Stimulated activated effector memory CD8-positive, alpha-beta T cell treated with anti-CD3 and anti-CD28 coated beads, Interleukin-12 subunit alpha, Interleukin-12 subunit beta, amount 100 ng/mL, for 72 hours (primary cell): ENCODE measurements around the gene MRPS27.

Experiments
- ATAC-seq: fragments of 150-1000 bp; cut with Tn5 transposase; 2 replicates; pipeline ENCODE4 v1.10.0; 2021
- DNase-seq, 2 donors: peaks; one replicate each; pipeline ENCODE4 v3.0.0; 2021 to 2022; ENCODE audit warnings: low spot score in 2 of 2
- H3K27ac Mint-ChIP-seq: one replicate; pipeline ENCODE4 v1.8.0; 2022; ENCODE audit warnings: mild to moderate bottlenecking, mixed read lengths
- H3K36me3 Mint-ChIP-seq: one replicate; pipeline ENCODE4 v1.8.0; 2022; ENCODE audit warnings: mild to moderate bottlenecking, mixed read lengths
- H3K4me1 Mint-ChIP-seq: one replicate; pipeline ENCODE4 v1.8.0; 2022; ENCODE audit warnings: mixed read lengths
- H3K4me3 Mint-ChIP-seq: one replicate; pipeline ENCODE4 v1.8.0; 2022; ENCODE audit warnings: mild to moderate bottlenecking, mixed read lengths
- H3K9me3 Mint-ChIP-seq: one replicate; pipeline ENCODE4 v1.8.0; 2022; ENCODE audit warnings: mixed read lengths

Gene MRPS27

DNA sequence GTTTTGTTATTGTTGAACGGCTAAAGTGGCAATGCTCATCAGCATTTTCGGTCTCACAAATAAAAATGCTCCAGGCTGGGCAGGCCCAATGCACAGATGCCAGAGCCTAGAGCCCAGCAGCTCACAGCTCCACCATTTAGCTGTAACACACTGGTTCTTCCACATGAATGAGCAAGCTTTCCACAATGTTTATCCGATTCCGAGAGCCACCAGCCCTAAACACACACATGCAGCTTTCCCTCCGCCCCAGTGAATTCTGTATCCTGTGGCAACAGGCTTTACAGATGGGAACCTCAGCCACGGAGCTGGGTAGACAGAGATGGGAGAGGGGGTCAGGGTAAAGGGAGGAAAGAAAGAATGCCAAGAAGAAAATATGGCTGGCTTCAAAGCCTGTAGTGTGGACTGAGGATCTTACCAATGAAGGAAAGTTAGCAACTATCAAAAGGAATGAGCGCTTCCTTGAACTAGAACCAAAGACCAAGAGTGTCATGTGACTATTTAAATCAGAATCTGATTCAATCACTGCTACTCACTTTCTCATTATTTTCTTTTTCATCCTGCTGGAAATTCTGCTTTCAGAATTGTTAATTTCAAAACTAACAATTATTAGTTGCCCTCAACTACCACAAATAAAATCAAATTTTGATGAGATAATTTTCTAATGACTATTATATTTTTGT is 77.1 kb downstream of the MRPS27 start:
- H3K9me3 Mint-ChIP-seq, result no peaks in the 10 kb centered on the region
- H3K27ac Mint-ChIP-seq, result no peak overlapping the region
- peaks cover 5% of the 10 kb centered on the region for H3K36me3 Mint-ChIP-seq
- DNase-seq, result no peak
- H3K4me3 Mint-ChIP-seq, result no peak overlapping the region
- H3K4me1 Mint-ChIP-seq, result peaks cover 13% of the 10 kb centered on the region
- no peak for ATAC-seq

DNA sequence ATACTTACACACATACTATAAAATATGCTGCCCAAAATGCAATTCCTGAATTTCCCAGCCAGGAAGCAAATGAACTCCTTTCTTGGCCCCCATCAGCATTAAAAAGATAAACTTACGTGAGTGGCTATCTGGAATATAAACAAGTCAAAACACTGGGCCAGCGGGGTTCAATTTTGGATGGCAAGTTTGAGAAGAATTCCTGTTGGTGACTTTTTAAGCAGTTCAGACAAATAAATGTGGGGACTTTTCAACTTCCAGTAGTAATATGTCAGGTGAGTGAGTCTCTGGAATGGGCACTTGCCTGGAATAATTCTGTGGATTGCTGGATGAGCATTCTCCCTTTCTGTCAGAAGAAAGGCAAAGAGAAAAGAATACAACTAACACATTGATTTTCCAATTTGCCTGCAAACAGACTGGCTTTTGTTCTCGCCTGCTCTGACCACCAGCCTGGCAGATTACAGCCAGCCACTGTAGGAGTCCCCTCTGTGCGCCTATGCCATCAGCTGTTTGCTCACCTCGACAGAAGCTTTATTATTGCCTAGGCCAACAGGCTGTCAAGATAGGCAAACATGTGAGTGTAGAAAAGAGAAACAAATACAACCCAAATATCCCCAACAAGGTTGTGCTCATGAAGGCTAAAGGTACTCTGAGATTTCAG is 78.6 kb downstream of the MRPS27 start:
- Mint-ChIP-seq H3K9me3 (no peaks in the 10 kb centered on the region), H3K4me1 (peaks cover 17% of the 10 kb centered on the region), H3K36me3 (peaks cover 17% of the 10 kb centered on the region), H3K27ac (no peak overlapping the region), H3K4me3 (no peak overlapping the region)
- ATAC-seq (no peak), DNase-seq (no peak)

DNA sequence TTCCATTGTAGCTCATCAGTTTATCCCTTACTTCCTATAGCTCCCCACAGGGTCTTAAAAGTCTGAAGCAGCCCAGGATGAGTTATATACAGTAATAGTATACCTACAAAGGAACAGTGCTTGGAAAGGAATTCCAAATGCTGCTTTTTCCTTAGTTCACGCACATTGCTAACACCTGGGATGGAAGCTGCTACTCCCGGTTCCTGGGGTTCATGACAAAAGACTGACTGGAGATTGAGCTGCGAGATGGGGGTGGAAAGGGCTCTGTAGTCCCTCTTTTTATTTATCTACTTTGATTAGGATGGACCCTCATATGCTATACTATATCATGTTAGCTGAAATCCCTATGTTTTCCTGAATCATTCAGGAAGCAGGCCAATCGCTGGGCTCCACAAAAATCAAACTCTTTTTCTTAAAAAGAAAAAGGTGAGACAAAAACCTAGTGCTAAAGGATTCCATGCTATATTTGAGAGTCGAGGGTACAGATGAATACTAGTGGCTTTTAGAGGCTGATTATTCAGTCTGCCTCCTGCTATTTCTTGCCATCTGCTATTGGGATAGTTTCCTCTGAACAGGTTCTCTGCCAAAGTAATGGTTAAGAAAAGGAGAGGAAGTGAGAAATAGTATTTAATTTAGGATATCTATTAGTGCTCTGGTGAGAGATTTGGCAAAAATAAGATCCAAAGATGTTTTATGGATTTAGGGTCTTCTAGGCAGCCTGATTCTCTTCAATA is 81.2 kb downstream of the MRPS27 start:
- no peak overlapping the region for H3K27ac Mint-ChIP-seq
- no peaks in the 10 kb centered on the region for H3K9me3 Mint-ChIP-seq
- peaks cover 22% of the 10 kb centered on the region for H3K4me1 Mint-ChIP-seq
- ATAC-seq (no peak), DNase-seq (no peak)
- no peak overlapping the region for H3K4me3 Mint-ChIP-seq
- H3K36me3 Mint-ChIP-seq, result peaks cover 40% of the 10 kb centered on the region

DNA sequence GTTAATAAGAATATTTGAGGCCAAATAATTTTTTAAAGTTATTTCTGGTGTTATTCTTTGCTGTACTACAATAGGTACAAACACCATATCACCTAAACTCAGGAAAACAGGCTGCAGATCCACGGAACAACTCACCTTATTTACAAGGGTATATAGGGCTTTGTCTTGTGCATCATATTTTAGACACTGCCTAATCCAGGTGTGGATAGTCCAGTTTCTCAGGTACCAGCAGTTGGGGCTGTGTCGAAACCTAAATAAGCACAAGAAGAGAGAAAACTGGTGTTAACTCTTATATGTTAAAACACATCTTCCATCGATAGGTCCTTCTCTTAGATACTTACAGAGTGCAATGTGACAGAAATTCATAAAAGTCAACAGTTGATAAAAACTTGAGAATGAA is 82.2 kb downstream of the MRPS27 start:
- Mint-ChIP-seq H3K4me1 (peaks cover 27% of the 10 kb centered on the region), H3K4me3 (no peak overlapping the region), H3K27ac (no peak overlapping the region), H3K36me3 (peaks cover 49% of the 10 kb centered on the region), H3K9me3 (no peaks in the 10 kb centered on the region)
- DNase-seq (no peak), ATAC-seq (no peak)

DNA sequence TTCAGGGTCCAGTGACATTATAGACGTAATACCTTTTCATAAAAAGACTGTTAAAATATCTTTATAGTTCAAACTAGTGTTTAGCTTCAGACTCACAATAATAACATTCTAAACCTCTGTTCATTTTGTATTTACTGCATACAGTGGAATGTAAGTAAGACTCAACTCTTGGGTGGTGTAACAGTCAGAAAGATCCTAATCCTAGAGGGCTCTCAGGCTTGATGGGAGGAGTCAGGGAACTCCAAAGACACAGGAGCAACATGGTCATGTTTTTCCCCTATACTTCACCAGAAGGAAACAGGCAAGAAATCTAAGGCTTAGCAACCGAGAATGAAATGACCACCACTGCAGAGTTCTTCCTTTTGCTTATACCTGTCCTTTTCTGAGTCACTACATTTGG is 82.6 kb downstream of the MRPS27 start:
- no peak overlapping the region for H3K27ac Mint-ChIP-seq
- peaks cover 32% of the 10 kb centered on the region for H3K4me1 Mint-ChIP-seq
- H3K36me3 Mint-ChIP-seq, result peaks cover 54% of the 10 kb centered on the region
- no peaks in the 10 kb centered on the region for H3K9me3 Mint-ChIP-seq
- DNase-seq (no peak), ATAC-seq (no peak)
- H3K4me3 Mint-ChIP-seq, result no peak overlapping the region

DNA sequence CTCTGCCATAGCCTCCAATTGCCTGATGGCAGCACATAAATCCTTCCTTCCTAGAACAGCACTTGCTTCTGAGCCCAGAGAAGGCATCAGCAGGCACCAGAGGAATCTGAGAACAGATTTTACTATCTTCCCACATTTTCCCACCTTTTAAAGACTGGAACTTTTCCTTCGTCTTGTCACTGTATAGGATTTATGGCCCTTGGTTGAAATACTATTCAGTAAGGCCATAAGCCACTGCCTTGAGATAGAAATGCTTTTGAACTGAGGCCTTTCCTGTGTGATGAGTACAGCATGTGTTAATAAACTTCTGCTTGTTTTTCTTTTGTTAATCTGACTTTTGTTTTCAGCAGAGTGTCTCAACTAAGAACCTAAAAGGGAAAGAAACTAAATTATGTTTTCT is 84.3 kb downstream of the MRPS27 start:
- DNase-seq (no peak), ATAC-seq (no peak)
- H3K9me3 Mint-ChIP-seq, result no peaks in the 10 kb centered on the region
- H3K4me1 Mint-ChIP-seq, result peaks cover 36% of the 10 kb centered on the region
- peaks cover 65% of the 10 kb centered on the region for H3K36me3 Mint-ChIP-seq
- no peak overlapping the region for H3K27ac Mint-ChIP-seq
- H3K4me3 Mint-ChIP-seq, result no peak overlapping the region

DNA sequence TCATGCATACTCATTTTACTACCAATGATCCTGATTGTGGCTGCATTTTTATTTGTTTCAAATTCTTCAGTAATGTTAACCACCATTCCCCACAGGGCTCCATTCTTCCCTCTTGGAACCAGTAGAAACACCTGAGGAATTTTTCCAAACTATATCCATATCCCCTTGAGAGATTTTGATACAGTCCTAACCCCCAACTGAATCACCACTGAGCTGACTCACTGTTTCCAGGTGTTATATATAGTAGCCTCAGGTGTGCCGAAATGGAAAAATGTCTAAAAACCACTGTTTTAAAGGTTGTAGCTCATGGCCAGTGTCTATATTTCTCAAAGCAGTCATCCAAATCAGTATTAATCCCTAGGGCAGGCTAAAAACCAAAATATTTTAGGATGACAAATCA is 85.2 kb downstream of the MRPS27 start:
- Mint-ChIP-seq H3K4me3 (no peak overlapping the region), H3K36me3 (peaks cover 69% of the 10 kb centered on the region), H3K27ac (no peak overlapping the region), H3K9me3 (no peaks in the 10 kb centered on the region), H3K4me1 (peaks cover 36% of the 10 kb centered on the region)
- no peak for DNase-seq
- no peak for ATAC-seq

DNA sequence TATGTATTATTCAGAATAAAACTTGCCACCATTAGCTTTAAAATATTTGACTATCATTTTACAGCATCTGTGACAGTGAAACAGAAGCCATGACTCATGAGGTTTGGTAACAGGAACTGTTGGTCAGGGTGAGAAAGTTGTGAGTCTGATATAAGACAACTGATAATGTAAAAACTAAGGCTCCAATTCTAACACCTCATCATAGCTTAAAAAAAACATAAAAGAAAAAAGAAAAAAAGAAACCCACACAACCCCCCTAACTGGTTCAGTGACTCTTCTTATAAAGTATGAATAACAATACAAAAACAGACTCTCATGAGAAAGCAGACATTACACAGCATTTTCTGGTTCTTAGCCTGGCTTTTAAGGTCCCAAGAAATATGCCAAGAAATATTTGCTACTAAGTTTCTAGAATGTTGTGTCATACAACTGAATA is 85.8 kb downstream of the MRPS27 start:
- H3K9me3 Mint-ChIP-seq, result no peaks in the 10 kb centered on the region
- no peak overlapping the region for H3K4me3 Mint-ChIP-seq
- H3K4me1 Mint-ChIP-seq, result peaks cover 36% of the 10 kb centered on the region
- DNase-seq (no peak), ATAC-seq (peak; percentile 99)
- H3K36me3 Mint-ChIP-seq, result peaks cover 69% of the 10 kb centered on the region
- no peak overlapping the region for H3K27ac Mint-ChIP-seq

DNA sequence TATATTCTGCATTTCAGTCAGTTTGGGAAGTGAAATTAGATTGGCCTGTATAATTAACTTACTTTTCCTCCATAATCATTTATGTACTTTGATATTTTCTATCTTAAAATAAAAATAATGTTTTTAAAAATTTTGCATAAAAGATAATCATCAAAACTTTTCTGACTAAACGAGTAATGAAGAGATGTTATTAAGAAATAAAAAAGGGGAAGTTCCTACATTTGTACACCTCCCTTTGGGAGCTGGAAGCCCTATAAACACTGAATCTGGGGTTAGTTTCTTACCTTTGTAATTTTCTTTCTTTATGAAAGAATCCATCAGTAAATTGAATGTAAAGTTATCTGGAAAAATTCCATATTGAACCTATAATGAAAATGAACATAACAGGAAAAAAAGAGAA is 86.2 kb downstream of the MRPS27 start:
- Mint-ChIP-seq H3K4me3 (no peak overlapping the region), H3K4me1 (peaks cover 36% of the 10 kb centered on the region), H3K9me3 (no peaks in the 10 kb centered on the region), H3K36me3 (peaks cover 69% of the 10 kb centered on the region), H3K27ac (no peak overlapping the region)
- DNase-seq, result no peak
- no peak for ATAC-seq

DNA sequence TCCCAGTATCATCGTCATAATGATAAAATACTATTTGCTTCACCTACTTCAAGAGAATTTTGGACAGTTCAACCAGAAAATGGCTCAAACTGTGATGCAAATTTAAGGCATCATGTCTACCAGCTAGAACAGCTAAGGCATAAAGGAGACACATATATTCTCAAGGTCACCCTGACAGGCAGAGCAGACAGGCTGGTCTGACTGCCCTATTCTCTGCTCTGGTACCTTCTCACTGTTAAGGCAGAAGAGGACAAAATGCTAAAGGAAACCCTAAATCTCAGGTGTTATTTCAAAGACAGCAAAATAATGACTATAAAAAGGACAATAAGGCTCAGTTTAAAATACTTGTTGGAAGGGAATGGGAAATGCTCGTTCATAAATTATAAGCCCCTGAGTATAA is 87.2 kb downstream of the MRPS27 start:
- no peak for DNase-seq
- no peak for ATAC-seq
- Mint-ChIP-seq H3K9me3 (no peaks in the 10 kb centered on the region), H3K36me3 (peaks cover 69% of the 10 kb centered on the region), H3K27ac (no peak overlapping the region), H3K4me1 (peaks cover 36% of the 10 kb centered on the region), H3K4me3 (no peak overlapping the region)

DNA sequence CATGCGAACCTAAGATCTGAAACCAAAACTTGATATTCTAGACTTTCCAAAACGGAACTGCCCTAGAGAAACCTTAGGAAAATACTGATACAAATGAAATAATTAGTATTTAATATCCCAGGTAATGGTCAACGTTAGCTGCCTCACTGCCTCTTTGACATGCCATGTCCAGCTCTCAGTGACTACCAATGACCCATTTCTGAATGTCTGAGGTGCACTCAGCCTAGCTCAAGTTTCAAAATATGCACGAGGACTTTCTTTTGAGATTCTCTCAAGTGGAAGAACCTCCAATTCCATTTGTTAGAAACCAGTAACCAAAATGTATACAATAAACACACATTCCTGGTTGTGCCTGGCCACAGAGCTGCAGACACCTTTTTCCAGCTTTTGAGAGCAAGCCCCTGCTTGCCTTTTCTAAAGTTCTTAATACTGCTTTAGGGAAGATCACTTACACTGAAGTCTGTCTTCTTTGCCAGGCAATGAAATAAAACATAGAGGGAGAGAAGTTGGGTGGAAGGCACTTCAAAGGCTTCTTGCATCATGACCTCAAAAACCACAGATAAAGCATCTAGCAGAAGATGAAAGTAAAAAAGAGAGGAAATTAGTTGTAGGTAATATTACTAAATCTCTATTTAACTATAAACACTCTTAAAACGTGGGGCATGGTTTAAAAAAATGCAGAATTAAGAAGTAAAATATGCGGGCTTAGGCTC is 87.9 kb downstream of the MRPS27 start:
- peaks cover 66% of the 10 kb centered on the region for H3K36me3 Mint-ChIP-seq
- peaks cover 36% of the 10 kb centered on the region for H3K4me1 Mint-ChIP-seq
- DNase-seq (no peak), ATAC-seq (no peak)
- H3K27ac Mint-ChIP-seq, result no peak overlapping the region
- no peak overlapping the region for H3K4me3 Mint-ChIP-seq
- H3K9me3 Mint-ChIP-seq, result no peaks in the 10 kb centered on the region

DNA sequence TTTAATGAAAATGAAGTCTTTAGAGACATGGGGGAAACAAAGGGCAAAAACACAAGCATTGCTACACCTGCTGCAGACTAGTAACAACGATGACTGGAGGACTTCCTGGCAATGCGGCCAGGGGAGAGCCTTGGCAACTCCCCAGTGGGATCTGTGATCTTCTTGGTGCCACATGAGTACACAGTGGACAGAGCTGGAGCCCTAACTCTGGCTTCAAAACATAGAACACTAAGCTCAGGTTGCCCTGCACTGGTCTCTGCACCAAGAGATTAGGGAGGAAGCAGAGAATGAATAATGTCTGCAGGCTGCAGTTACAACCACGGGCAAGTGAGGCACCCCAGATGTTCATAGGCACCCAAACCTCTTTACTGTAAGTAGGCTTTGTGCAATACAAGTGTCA is 91.1 kb downstream of the MRPS27 start:
- Mint-ChIP-seq H3K9me3 (no peaks in the 10 kb centered on the region), H3K36me3 (peaks cover 69% of the 10 kb centered on the region), H3K4me1 (peaks cover 15% of the 10 kb centered on the region), H3K27ac (no peak overlapping the region), H3K4me3 (no peak overlapping the region)
- no peak for DNase-seq
- no peak for ATAC-seq

DNA sequence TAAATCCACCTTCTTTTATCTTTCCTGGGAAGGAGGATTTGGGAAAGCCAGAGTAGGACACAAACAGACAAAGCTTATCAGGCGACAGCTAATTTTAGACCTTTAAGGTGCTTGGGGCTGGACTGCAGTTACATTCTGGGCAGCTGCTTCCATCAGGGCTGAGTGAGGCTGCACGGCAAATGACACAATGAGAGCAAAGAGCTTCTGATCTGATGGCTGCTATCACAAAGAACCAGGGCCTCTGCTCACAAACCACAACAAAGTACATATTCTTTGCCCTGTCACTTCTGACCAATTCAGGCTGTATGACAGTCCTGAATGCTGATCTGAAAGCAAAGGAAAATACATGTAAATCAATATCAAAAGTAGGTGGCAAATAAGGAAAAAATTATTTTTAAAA is 93.1 kb downstream of the MRPS27 start:
- no peak overlapping the region for H3K4me3 Mint-ChIP-seq
- peaks cover under 1% of the 10 kb centered on the region for H3K4me1 Mint-ChIP-seq
- ATAC-seq (no peak), DNase-seq (no peak)
- no peaks in the 10 kb centered on the region for H3K9me3 Mint-ChIP-seq
- H3K36me3 Mint-ChIP-seq, result peaks cover 70% of the 10 kb centered on the region
- H3K27ac Mint-ChIP-seq, result no peak overlapping the region

DNA sequence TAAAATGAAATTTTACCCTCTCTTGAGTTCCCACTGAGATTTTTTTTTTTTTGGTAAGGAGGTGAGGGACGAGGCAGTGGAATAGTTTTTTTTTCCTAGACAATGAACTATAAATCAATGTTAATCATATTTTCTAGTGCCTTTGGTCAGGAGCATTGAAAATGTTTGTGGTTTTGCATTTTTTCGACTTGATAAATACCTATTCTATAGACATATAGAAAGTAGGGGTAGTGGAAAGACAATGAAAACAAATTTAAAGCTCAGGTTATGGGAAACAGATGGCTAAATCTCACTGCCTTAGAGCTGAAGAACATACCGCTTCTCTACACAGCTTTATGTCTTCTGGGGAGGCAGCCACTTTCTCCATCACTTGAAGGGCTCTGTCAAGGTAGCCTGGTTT is 94.3 kb downstream of the MRPS27 start:
- ATAC-seq (no peak), DNase-seq (no peak)
- Mint-ChIP-seq H3K4me3 (no peak overlapping the region), H3K4me1 (no peaks in the 10 kb centered on the region), H3K36me3 (peaks cover 70% of the 10 kb centered on the region), H3K27ac (no peak overlapping the region), H3K9me3 (no peaks in the 10 kb centered on the region)

DNA sequence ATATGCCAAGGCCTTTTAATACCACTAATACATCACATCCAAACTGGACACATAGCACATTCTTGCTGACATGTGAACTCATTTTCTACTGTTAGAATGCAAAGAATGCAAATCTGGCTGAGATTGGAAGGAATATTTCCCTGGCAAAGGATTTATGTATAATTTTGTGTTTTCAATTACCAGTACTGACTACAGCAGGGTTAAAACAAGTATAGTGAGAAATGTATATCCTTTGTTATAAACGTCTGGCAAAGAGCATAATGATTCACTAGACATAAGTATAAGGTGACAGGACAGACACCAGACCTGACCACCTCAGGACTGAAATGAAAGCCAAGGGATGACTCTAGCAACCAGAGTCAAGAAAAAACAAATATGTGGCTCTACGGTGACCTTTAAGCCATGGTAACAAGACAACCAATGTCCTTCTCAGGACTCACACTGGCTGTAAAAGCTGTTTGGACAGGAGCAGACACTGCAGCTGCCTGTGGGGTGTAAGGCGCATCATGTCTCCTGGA is 95.0 kb downstream of the MRPS27 start:
- Mint-ChIP-seq H3K9me3 (no peaks in the 10 kb centered on the region), H3K4me1 (no peaks in the 10 kb centered on the region), H3K27ac (no peak overlapping the region), H3K4me3 (no peak overlapping the region), H3K36me3 (peaks cover 73% of the 10 kb centered on the region)
- ATAC-seq (no peak), DNase-seq (no peak)
